IPS-18c (cell line): ENCODE results near the gene C2CD4A.

Experiments used
- H3K4me3 ChIP-seq: 2 replicates; pipeline ENCODE4 v1.7.0; 2013; ENCODE audit warnings: low read depth, mild to moderate bottlenecking, low read length, moderate library complexity; ENCODE audit not compliant: insufficient read depth
- H3K9me3 ChIP-seq: one replicate; pipeline ENCODE4 v1.6.1; 2013; ENCODE audit warnings: mild to moderate bottlenecking, low read length, moderate library complexity; ENCODE audit not compliant: control insufficient read depth, insufficient read depth

The C2CD4A gene

GRCh38 chr15:62083194-62084154, 16.7 kb downstream of the C2CD4A start:
- H3K9me3 ChIP-seq: no peaks in the 10 kb centered on the region
- no peak overlapping the region for H3K4me3 ChIP-seq

- Histone ChIP-seq H3K9me3 (no peaks in the 10 kb centered on the region), H3K4me3 (no peak overlapping the region)
Measured at GRCh38 chr15:62085740-62086139, 19.0 kb downstream of the C2CD4A start.

- Histone ChIP-seq H3K4me3 (no peak overlapping the region), H3K9me3 (no peaks in the 10 kb centered on the region)
Measured at GRCh38 chr15:62087671-62088352, 21.0 kb downstream of the C2CD4A start.

GRCh38 chr15:62088353-62088693, 21.5 kb downstream of the C2CD4A start:
- Histone ChIP-seq H3K9me3 (no peaks in the 10 kb centered on the region), H3K4me3 (no peak overlapping the region)

GRCh38 chr15:62089616-62090015, 22.8 kb downstream of the C2CD4A start:
- no peaks in the 10 kb centered on the region for H3K9me3 ChIP-seq
- H3K4me3 ChIP-seq: no peak overlapping the region

- Histone ChIP-seq H3K9me3 (no peaks in the 10 kb centered on the region), H3K4me3 (no peak overlapping the region)
Measured at GRCh38 chr15:62090988-62091387, 24.2 kb downstream of the C2CD4A start.

GRCh38 chr15:62093809-62094208, 27.0 kb downstream of the C2CD4A start:
- no peaks in the 10 kb centered on the region for H3K9me3 ChIP-seq
- no peak overlapping the region for H3K4me3 ChIP-seq

- Histone ChIP-seq H3K4me3 (no peak overlapping the region), H3K9me3 (no peaks in the 10 kb centered on the region)
Measured at GRCh38 chr15:62094388-62094787, 27.6 kb downstream of the C2CD4A start.

- Histone ChIP-seq H3K9me3 (no peaks in the 10 kb centered on the region), H3K4me3 (no peak overlapping the region)
Measured at GRCh38 chr15:62099094-62099601, 32.4 kb downstream of the C2CD4A start.

- H3K9me3 ChIP-seq: no peaks in the 10 kb centered on the region
- H3K4me3 ChIP-seq: no peak overlapping the region
Measured at GRCh38 chr15:62103431-62103830, 36.7 kb downstream of the C2CD4A start.

- H3K9me3 ChIP-seq: no peaks in the 10 kb centered on the region
- no peak overlapping the region for H3K4me3 ChIP-seq
Measured at GRCh38 chr15:62104401-62104800, 37.6 kb downstream of the C2CD4A start.

- Histone ChIP-seq H3K9me3 (no peaks in the 10 kb centered on the region), H3K4me3 (no peak overlapping the region)
Measured at GRCh38 chr15:62104846-62105245, 38.1 kb downstream of the C2CD4A start.

- H3K9me3 ChIP-seq: no peaks in the 10 kb centered on the region
- H3K4me3 ChIP-seq: no peak overlapping the region
Measured at GRCh38 chr15:62105266-62105665, 38.5 kb downstream of the C2CD4A start.

- no peak overlapping the region for H3K4me3 ChIP-seq
- H3K9me3 ChIP-seq: no peaks in the 10 kb centered on the region
Measured at GRCh38 chr15:62106096-62106495, 39.3 kb downstream of the C2CD4A start.

- Histone ChIP-seq H3K9me3 (no peaks in the 10 kb centered on the region), H3K4me3 (no peak overlapping the region)
Measured at GRCh38 chr15:62107571-62108121, 40.9 kb downstream of the C2CD4A start.

GRCh38 chr15:62108411-62108810, 41.6 kb downstream of the C2CD4A start:
- H3K4me3 ChIP-seq: no peak overlapping the region
- no peaks in the 10 kb centered on the region for H3K9me3 ChIP-seq

- H3K9me3 ChIP-seq: no peaks in the 10 kb centered on the region
- H3K4me3 ChIP-seq: no peak overlapping the region
Measured at GRCh38 chr15:62109437-62109836, 42.7 kb downstream of the C2CD4A start.
